ENCODE data around the gene LRTM1.

The LRTM1 gene

DNA sequence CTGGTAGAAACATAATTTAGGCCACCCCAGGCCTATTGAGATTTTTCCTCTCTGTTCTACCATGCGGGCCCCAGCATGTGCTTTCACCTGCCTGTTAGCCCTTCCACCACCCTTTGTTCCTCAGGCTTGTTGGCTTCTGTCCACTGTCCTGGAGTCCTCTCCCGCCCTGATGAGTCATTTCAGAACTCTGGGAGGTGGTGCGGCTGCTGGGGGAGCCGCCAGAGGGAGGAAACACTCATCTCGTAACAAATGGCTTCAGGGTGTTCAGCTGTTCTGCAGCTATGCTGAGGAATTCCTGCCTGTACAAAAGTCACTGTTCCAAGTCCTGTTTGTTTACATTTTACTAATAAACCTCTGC, 36.3 kb downstream of the LRTM1 start:
- peak in 3 of 4 experiments; percentile 9 to 28 (median 20) for DNase-seq

DNA sequence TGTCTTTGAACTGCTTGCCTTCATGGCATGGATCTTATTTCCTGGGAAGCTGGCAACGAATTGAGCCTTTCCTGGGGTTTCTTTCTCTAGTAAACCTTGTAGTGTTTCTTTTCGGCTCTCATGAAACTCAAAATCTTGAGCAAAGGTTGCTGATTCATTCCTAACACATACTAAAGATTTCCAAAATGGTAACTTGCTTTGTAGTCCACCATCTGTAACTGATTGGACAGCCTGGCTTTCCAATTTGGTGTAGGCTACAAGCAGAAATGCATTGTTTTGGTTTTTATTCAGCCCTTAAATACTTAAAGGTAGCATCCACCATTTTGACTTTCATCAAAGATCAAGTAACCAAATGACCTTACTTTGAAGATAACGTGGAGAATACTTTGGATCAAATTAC, 38.1 kb downstream of the LRTM1 start:
- DNase-seq, result no peak

DNA sequence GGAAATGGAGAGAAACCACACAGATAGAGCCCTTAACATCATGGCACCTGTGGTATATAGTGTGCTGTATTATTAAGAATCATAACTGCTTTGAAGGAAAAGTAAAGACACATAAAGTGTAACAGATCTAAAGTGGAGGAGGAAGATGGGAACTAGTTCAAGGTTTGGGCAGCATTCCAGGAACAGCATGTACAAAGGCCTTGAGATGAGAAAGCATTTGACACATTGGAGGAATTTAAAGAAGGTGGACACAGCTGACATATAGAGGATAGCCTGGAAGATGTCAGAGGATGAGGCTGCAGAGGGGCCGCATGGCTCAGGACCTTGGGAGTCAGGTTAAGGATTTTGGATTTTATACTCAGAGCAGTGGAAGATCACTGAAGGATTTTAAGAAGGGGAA, 39.0 kb downstream of the LRTM1 start:
- DNase-seq, result no peak

DNA sequence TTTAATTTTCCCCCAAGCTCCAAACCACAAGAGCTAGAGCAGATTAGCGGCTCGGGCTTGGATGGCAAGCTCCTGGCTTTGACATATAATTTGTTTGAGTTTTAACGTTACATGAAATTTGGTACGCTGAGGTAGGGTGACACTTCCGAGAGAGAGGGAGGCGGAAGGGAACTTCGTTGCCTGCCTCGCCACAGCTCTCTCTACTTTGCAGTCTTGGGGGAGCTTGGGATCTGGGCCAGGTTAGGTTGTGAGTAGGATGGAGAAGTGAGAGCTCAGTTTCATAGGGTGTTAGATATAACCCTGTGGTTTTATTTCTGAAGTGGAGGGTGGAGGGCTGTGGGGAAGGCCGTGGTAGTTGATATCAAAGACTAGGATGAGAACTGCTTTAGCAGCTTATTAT, 39.7 kb downstream of the LRTM1 start:
- DNase-seq, result no peak

DNA sequence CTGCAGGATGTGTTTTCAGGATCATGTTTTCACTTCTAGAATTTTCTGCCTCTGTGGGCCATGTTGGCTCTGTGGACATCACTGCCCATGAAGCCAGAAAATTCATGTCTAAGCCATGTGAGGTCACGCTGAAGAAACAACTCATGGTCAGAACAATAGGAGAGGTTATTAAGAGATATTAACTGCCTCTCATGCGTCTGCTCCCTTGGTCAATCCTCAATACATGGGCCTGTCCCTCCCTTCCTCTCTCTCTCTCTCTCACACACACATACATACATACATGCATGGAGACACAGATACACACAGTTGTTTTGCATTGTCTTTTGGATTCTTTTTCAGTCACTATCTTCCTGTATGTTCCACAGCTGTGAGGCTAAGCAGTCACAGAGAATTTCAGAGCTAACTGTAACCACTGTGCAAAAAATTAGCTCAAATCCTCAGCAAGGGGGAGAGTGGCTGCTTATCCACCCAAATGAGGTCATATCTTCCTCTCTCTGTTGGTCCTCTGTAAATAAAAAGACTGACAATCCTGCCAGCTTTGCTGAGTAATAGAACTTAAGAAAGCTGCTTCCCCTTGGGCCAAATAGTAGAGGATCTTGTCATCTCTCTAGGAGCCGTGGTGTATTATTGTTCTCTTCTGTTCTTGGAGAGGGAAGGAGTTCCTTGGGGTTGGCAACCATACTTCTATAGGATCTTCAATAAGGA, 45.6 kb downstream of the LRTM1 start:
- peak in 1 of 4 experiments; percentile 4 for DNase-seq

DNA sequence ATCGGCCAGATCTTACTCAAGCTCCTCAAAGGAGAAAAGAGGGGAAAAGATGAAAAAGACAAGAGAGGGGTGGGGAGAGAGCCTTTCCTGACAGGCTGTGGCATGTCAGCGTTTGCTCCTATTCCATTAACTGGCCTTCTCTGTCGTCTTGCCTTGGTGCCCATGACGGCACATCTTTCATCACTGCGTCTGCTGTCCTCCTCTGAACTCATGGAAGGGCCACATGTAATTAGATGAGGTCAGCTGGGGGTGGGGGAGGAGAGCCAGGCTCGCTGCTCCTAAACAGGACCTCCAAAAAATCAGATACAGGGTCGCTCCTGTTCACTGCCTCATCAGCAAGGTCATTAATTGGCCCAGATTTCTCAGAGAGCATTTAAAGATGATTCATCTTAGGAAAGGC, 49.7 kb downstream of the LRTM1 start:
- no peak for DNase-seq

DNA sequence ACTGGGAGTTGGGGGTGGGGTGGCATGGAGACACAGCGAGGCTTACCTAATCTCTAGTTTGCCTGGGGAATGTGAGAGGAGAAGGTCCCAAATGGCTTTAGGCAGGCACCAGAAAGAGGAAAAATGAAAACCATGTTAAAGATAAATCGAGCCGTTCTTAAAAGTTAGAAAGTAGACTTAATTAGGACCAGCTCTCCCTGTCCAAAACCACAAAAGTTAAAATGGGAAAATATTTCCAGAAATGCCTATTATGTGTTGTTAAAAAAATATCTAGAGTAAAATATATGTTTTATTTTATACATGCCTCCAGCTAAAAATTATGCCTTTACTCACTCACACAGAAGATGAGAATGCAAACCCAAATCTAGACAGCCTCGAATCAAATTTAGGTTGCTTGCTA, 50.1 kb downstream of the LRTM1 start:
- DNase-seq, result no peak

DNA sequence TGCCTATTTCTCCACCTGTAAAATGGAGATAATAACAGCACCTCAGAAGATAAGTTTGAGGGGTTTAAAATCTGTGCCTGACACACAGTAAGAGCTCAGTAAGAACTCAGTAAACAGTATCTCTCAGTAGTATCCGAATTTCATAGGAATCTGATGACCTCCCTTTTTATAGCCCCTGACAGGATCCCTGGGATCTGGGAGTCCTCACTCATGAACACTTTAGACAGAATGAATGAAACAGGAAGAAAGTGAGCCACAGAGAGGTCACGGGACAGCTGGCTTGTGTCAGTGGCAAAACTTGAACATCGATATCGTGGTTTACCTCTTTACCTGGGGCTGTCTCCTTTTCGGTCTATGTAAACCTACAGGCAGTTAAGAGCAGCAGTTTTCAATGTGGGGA, 51.2 kb downstream of the LRTM1 start:
- no peak for DNase-seq

DNA sequence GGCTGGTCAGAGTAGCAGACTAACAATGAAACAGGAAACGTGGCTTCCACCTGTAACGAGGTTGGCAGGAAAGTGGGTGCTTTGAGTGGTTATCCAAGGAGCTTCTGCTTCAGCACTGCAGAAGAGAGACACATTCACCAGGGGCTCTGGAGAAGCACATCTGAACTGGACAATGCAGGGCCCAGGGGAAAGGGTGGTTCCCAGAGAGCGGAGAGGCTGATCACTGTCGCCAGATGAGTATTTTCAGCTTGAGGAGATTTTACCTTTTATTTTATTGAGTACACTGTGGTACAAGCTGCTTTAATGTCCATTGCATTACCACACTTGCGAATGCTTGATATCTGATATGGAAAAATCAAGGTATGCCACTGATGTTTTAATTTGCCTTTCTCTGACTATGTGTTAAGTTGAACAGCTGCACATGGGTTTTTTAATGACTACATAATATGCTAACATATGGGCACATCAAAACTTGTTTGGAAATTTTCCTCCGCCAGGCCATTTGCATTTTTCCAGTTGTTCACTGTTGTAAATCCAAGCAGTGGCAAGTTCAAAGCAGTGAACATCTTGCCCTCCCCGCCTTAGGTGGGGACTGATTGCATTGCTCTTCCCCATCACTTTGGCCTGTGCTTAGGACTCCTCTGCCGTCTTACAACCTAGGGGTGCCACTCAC, 52.1 kb downstream of the LRTM1 start:
- no peak for DNase-seq

DNA sequence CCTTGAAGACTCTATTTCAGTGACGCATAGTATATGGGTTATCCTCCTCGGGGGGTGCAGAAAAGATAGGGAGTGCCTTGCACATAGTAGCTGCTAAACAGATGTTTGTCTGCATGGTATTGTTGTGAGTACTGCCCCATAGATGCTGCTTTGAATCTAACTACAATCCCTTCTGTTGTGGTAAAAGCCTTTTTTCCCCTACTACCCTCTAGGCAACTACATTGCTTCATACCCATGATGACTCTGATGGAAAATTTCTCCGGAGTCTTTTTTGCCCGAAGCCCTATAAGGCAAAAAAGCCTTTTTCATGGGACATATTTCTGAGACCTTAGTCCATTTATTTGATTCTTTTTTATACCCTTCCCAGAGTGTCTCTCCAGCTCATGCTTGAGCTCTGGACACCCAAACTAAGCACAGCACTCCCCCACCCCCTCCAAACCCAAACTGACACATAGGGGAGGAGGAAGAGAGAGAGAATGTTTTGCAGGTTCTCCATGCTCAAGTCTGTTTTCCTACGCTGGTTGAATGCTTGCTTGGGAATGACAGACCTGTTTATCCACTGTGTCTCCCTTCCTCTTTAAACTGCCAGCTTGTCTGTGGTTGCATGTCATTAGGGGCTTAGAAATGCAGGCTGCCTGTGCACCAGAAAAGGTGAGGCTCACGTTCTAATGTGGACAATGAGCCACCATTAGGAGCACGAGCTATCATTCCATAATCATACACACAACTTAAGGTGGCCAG, 52.9 kb downstream of the LRTM1 start:
- DNase-seq, result no peak

DNA sequence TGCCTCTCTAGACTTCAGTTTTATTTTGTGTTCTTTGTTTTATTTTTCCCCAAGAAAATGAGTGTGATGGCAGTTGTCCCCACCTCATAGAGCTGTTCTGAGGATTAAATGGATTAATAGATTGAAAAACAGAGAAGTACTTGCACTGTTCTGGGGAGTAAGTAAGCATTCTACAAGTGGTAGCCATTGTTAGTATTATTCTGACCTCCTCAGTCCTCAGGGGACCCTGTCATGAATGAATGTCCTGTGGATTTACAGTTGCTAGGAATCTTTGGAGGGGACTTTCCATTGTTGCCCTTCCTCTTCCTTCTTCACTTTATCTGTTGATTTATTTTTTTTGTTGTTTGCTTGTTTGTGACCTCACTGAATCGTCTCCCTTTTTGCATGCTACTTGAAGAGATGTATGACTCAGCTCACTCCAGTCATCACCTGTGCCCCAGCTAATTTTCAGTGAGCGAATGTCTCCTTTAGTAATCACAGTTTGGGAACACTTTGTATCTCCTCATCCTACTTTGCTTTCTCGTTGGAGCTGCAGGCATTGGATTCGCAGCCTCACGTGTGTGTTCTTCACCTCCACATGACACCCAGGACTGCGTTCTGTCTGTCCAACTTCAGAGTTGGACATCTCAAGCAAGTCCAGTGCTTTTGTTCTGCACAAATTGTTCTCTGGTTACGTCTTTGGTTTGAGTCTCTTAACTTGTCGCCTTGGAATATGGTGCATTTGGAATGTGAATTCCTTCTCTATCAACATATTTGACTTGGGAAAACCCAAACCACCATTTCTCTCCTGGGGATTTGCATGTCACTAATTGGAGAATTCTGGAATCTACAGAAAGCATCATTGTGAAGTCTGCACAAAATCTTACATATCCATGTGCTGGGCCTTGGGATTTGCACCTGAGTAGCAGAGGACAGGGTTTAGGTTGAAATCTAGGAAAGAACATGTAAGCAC, 54.5 kb downstream of the LRTM1 start:
- no peak for DNase-seq

DNA sequence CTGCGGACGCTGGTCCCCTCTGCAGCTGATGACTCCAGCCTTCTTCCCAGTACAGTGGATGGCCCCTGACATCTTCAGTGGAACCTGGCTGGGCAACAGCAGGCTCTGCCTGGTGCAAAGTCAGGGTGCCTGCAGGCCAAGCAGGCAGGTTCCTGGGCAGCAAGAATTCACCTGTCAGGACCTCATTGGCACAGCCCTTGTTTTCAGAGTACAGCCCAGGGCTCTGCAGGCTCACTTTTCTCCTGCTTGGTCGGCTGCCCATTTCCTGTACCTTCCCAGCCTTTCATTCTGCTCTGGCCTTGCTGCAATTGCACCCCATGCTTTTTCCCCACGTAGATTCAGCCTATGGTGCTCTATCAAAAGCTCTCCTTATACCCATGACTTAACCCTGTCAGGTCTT, 56.0 kb downstream of the LRTM1 start:
- DNase-seq, result no peak

DNA sequence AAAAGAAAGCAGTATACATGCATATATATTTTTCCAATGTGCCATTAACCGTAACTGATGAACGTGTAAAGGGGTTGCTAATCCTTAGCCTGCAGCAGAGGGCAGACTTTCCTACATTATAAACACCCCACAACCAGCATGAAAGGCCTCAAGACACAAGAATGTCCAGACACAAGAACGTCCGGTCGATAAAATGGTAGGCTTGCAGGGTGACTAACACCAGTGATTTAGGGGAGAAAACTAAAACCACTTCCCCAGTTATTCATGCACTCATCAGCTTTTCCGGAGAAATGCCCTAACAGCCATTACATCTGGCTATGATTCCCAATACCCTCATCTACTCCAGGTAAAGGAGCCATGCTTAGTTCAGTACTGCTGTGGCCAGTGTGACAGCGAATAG, 57.4 kb downstream of the LRTM1 start:
- DNase-seq, result peak in 3 of 4 experiments; percentile 12 to 17 (median 14)

Data from suppressor macrophage (primary cell).